PC-9 (cell line): ENCODE measurements around the gene MYLK. TPM values are rescaled to one million over a fixed set of nuclear protein-coding genes. Genes with fewer than 3 reads are reported as not detected.
A peak's percentile ranks its signal among the peaks of the same experiment; 100 is the strongest.

ENCODE experiments used
- BruUV-seq: library from RNA; stranded (reverse); fragments of 400-500 nt; replicated peaks from 2 replicates; lab custom pipeline; 2021; lab: Mats Ljungman, UMichigan
- CTCF ChIA-PET: fragments of 300-600 bp; sonication (Branson Sonifier 250); formaldehyde crosslinking; loops from one replicate; lab custom pipeline; 2022; ENCODE audit warnings: antibody characterized with exemption; lab: Charles Lee
- POLR2A ChIA-PET: fragments of 300-600 bp; sonication (Branson Sonifier 250); formaldehyde crosslinking; loops from one replicate; lab custom pipeline; 2022; ENCODE audit warnings: antibody characterized with exemption; ENCODE audit not compliant: unreplicated experiment; lab: Charles Lee
- DNase-seq, 2 experiments: peaks; one replicate each; pipeline versions ENCODE4 v3.0.0 to v3.0.0-alpha.2; 2015 to 2022; ENCODE audit warnings: mixed read lengths in 1 of 2
- H2AFZ ChIP-seq: fragments of 200-600 bp; sonication (generic); 2 replicates; pipeline ENCODE4 v1.8.1; 2017; ENCODE audit warnings: antibody characterized with exemption
- H3F3A ChIP-seq: fragments of 200-600 bp; sonication (generic); 2 replicates; pipeline ENCODE4 v1.8.1; 2017; ENCODE audit warnings: antibody characterized with exemption, mild to moderate bottlenecking, low read depth; ENCODE audit not compliant: insufficient read depth
- H3K27ac ChIP-seq: fragments of 200-600 bp; sonication (generic); 2 replicates; pipeline ENCODE4 v1.6.1; 2016; ENCODE audit warnings: mixed run types
- H3K27me3 ChIP-seq: fragments of 200-600 bp; sonication (generic); 2 replicates; pipeline ENCODE4 v1.6.1; 2016; ENCODE audit warnings: low read depth, mixed run types; ENCODE audit not compliant: insufficient read depth
- H3K36me3 ChIP-seq: fragments of 200-600 bp; sonication (generic); 2 replicates; pipeline ENCODE4 v1.6.1; 2016; ENCODE audit warnings: low read depth, mixed run types
- H3K4me1 ChIP-seq: fragments of 200-600 bp; sonication (generic); replicated peaks from 2 replicates; pipeline ENCODE4 v1.6.1; 2016; ENCODE audit warnings: mixed run types; ENCODE audit not compliant: insufficient read depth
- H3K4me2 ChIP-seq: fragments of 200-600 bp; sonication (generic); 2 replicates; pipeline ENCODE4 v1.6.1; 2017; ENCODE audit warnings: mixed run types
- H3K4me3 ChIP-seq: fragments of 200-600 bp; sonication (generic); 2 replicates; pipeline ENCODE4 v1.6.1; 2016; ENCODE audit warnings: mixed run types
- H3K79me2 ChIP-seq: fragments of 200-600 bp; sonication (generic); 2 replicates; pipeline ENCODE4 v1.6.1; 2017; ENCODE audit warnings: low read depth, mixed run types
- H3K9me2 ChIP-seq: fragments of 200-600 bp; sonication (generic); 2 replicates; pipeline ENCODE4 v1.8.1; 2017; ENCODE audit warnings: mild to moderate bottlenecking; ENCODE audit not compliant: insufficient read depth
- H3K9me3 ChIP-seq: fragments of 200-600 bp; sonication (generic); 2 replicates; pipeline ENCODE4 v1.8.1; 2016; ENCODE audit warnings: low read depth; ENCODE audit not compliant: insufficient read depth
- H4K20me1 ChIP-seq: fragments of 200-600 bp; sonication (generic); 2 replicates; pipeline ENCODE4 v1.8.1; 2017; ENCODE audit not compliant: insufficient read depth
- EZH2 ChIP-seq: fragments of 200-600 bp; sonication (generic); IDR thresholded peaks from 2 replicates; pipeline ENCODE4 v1.8.0; 2017; ENCODE audit warnings: antibody characterized with exemption, low read depth
- intact Hi-C: fragments of 100-400 bp; cut with micrococcal nuclease; formaldehyde crosslinking; loops from one replicate; pipeline ENCODE4 v1.10.0; 2022; ENCODE audit not compliant: unreplicated experiment
- total RNA-seq: library from RNA; stranded (reverse); gene quantifications from 2 replicates; pipeline ENCODE4 v1.2.3, GENCODE V29; 2021
- TF ChIP-seq, protein P1 (sequence below): fragments of 200-600 bp; sonication (generic); conservative IDR thresholded peaks from 2 replicates; pipeline ENCODE4 v1.6.1; 2017; ENCODE audit warnings: mixed run types, antibody characterized with exemption, mild to moderate bottlenecking, moderate library complexity

Gene MYLK
- total RNA-seq, 1 experiment from 2014 or later, result 0.72 TPM

DNA sequence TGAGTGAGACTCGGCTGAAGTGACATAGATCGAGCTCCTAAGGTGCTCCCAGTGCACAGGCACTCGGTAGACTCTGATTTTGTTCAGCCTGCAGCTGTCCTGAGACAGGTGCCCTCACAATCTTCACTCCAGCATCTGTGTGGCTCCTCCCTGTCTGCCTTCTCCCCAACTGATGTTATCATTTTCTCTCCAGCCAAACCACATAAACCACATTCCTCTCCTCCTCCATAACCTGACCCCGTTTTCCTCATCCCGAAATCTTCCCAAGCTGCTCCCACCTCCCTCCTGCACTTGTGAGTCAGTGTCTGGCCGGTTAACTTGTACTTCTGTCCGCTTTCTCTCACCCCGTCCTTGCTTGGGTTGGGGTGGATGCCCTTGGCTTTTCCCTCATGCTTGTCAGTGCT is 206.0 kb downstream of the MYLK start:
- no peaks in the 10 kb centered on the region for H3F3A ChIP-seq
- peak; percentile 47 to 48 for DNase-seq
- ChIA-PET CTCF (no interaction called here), POLR2A (no interaction called here)
- no peak overlapping the region for H2AFZ ChIP-seq
- H3K4me1 ChIP-seq, result peaks cover 10% of the 10 kb centered on the region
- no peak overlapping the region for H3K27ac ChIP-seq
- H3K9me2 ChIP-seq, result no peaks in the 10 kb centered on the region
- H3K9me3 ChIP-seq, result no peaks in the 10 kb centered on the region
- no peaks in the 10 kb centered on the region for H4K20me1 ChIP-seq
- no peaks in the 10 kb centered on the region for H3K79me2 ChIP-seq
- intact Hi-C loops, result no loop called here
- peak overlapping the region; percentile 48 for H3K4me2 ChIP-seq
- H3K4me3 ChIP-seq, result no peak overlapping the region
- TF ChIP-seq, protein P1, sequence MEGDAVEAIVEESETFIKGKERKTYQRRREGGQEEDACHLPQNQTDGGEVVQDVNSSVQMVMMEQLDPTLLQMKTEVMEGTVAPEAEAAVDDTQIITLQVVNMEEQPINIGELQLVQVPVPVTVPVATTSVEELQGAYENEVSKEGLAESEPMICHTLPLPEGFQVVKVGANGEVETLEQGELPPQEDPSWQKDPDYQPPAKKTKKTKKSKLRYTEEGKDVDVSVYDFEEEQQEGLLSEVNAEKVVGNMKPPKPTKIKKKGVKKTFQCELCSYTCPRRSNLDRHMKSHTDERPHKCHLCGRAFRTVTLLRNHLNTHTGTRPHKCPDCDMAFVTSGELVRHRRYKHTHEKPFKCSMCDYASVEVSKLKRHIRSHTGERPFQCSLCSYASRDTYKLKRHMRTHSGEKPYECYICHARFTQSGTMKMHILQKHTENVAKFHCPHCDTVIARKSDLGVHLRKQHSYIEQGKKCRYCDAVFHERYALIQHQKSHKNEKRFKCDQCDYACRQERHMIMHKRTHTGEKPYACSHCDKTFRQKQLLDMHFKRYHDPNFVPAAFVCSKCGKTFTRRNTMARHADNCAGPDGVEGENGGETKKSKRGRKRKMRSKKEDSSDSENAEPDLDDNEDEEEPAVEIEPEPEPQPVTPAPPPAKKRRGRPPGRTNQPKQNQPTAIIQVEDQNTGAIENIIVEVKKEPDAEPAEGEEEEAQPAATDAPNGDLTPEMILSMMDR, result no peak
- no peak for TF ChIP-seq EZH2
- no TSS peak for BruUV-seq
- peaks cover 23% of the 10 kb centered on the region; the same call in 1 of the 2 replicates for H3K27me3 ChIP-seq
- H3K36me3 ChIP-seq, result no peaks in the 10 kb centered on the region

DNA sequence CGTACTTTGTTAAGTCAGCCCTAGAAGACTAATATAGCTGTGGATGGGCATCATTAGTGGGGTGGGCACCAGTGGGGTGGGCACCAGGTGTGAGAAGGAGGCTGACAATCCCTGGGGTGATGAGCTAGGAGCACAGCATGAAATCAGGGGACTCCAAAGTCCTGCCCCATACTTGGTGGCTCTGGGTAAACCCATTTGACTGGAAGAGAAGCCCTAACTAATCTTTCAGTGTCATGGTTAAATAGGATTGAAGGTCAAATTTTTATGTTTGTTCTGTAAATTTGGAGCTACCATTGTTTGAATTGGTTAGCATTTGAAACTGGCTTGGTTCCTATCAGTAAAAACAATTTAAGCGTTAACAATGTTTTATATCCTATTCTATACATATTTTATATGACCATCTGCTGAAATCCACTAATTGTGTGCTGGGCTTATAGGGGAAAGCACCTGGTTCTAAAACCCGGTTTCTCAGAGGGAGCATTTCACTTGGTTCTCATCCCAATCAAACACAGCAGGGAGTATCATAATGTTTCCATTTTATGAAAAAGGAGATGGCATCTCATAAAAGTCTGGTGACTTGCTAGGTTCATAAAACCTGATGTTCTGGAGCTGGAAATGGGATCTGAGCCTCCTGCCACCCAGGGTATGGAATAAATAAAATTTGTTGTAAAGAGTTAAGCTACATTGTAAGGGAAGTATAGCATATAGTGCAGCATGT is 211.5 kb downstream of the MYLK start:
- H3K9me3 ChIP-seq, result no peaks in the 10 kb centered on the region
- no peak overlapping the region for H2AFZ ChIP-seq
- ChIA-PET POLR2A (no interaction called here), CTCF (interaction anchor here (0.5 to 0.7 kb wide), 2 partner anchors 20 to 328 kb away, joined by 3 to 5 read pairs; no protein-coding TSS in a partner anchor)
- BruUV-seq, result no TSS peak
- no peaks in the 10 kb centered on the region for H3F3A ChIP-seq
- no peak overlapping the region for H3K4me2 ChIP-seq
- no peaks in the 10 kb centered on the region for H3K79me2 ChIP-seq
- no peak for TF ChIP-seq EZH2
- TF ChIP-seq, protein P1, result no peak
- H3K4me3 ChIP-seq, result no peak overlapping the region
- H3K36me3 ChIP-seq, result no peaks in the 10 kb centered on the region
- no peak overlapping the region for H3K27ac ChIP-seq
- H3K27me3 ChIP-seq, result peaks cover 33% of the 10 kb centered on the region
- H3K9me2 ChIP-seq, result no peaks in the 10 kb centered on the region
- no peaks in the 10 kb centered on the region for H3K4me1 ChIP-seq
- H4K20me1 ChIP-seq, result no peaks in the 10 kb centered on the region
- no peak for DNase-seq
- intact Hi-C loops, result no loop called here

DNA sequence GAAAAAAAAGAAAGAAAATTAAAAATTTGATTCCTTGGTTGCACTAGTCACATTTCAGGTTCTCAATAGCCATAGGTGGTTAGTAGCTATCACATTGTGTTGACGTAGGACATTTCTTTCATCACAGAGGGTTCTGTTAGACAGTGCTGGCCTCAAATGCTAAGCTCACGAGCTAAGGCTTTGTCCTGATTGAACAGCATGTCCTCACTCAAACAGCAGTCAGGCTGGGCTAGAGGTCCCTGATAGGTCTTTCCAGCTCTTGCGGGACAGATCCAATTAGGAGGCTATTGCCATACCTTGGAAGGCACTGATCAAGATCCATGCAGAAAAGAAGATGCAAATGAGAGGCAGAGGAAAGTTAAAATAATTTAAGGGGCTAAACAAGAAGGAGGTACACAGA is 213.4 kb downstream of the MYLK start:
- Histone ChIP-seq H3K79me2 (no peaks in the 10 kb centered on the region), H3K9me2 (no peaks in the 10 kb centered on the region), H3K27ac (no peak overlapping the region), H4K20me1 (no peaks in the 10 kb centered on the region), H2AFZ (no peak overlapping the region), H3K36me3 (no peaks in the 10 kb centered on the region), H3K9me3 (no peaks in the 10 kb centered on the region), H3K4me2 (no peak overlapping the region), H3K4me3 (no peak overlapping the region), H3F3A (no peaks in the 10 kb centered on the region), H3K4me1 (no peaks in the 10 kb centered on the region), H3K27me3 (peaks cover 37% of the 10 kb centered on the region)
- no peak for DNase-seq
- CTCF ChIA-PET, result no interaction called here
- POLR2A ChIA-PET, result no interaction called here
- no peak for TF ChIP-seq EZH2
- TF ChIP-seq, protein P1, result no peak
- BruUV-seq, result no TSS peak
- intact Hi-C loops, result no loop called here
